ENCODE measurements around the gene MN1. TPM values are rescaled to one million over a fixed set of nuclear protein-coding genes. Genes with fewer than 3 reads are reported as not detected.

The MN1 gene
- total and polyA plus RNA-seq, 2 of the 4 experiments (the other 2 are of a cell fraction) = 0.36 to 1.3 TPM

DNA sequence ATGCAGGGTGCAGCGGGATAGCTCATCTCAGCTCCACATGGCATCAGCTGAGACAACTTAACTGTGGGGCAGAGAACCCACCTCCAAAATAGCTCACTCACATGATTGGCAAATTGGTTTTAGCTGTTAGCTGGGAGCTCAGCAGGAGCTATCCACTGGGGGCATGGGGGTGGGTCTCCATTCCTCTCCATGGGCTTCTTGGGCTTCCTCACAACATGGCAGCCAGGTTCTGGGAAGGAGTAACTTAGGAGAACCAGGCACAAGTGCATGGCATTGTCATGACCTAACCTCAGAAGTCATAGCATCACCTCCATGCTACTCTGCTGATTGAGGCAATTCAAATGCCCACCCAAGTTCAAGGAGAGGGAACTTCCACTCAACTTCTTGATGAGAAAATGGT, 85.5 kb downstream of the MN1 start:
- Histone ChIP-seq H4K20me1 (ENCODE audit: insufficient read depth, low read length) (no peaks in the 10 kb centered on the region), H2BK20ac (ENCODE audit: low read depth, low read length) (no peak overlapping the region), H2AK5ac (ENCODE audit: low read depth, low read length) (no peak overlapping the region), H4K5ac (ENCODE audit: low read depth, low read length) (no peak overlapping the region), H3K4me3 (ENCODE audit: insufficient read depth, low read depth, low read length) (no peak overlapping the region), H3K79me1 (ENCODE audit: low read depth in 1 of 2, low read length in 2 of 2) (no peaks in the 10 kb centered on the region), H4K91ac (ENCODE audit: insufficient read depth, low read depth, low read length) (no peak overlapping the region), H2BK5ac (ENCODE audit: low read depth, low read length, poor library complexity, severe bottlenecking) (no peak overlapping the region), H3K4ac (ENCODE audit: low read depth, low read length) (no peak overlapping the region), H3K23ac (ENCODE audit: low read depth, low read length) (no peak overlapping the region), H2BK15ac (ENCODE audit: low read depth, low read length) (no peak overlapping the region), H3K18ac (ENCODE audit: low read depth, low read length) (no peak overlapping the region), H3K56ac (ENCODE audit: extremely low read depth, insufficient read depth, low read length) (no peak overlapping the region), H3K14ac (replicated peaks; ENCODE audit: low read depth, low read length) (no peak overlapping the region), H3K9ac (ENCODE audit: low read depth, low read length) (no peak overlapping the region), H3K27me3 (ENCODE audit: control insufficient read depth, insufficient read depth, low read length) (no peaks in the 10 kb centered on the region), H3K9me3 (ENCODE audit: control insufficient read depth, insufficient read depth, low read length) (peaks cover 2% of the 10 kb centered on the region; the same call in 1 of the 2 replicates), H2AFZ (replicated peaks; ENCODE audit: low read length, poor library complexity) (no peak overlapping the region), H3K27ac (ENCODE audit: insufficient read depth, low read length) (no peak overlapping the region), H3K4me2 (ENCODE audit: low read depth, low read length) (no peak overlapping the region), H2AK9ac (replicated peaks; ENCODE audit: low read depth, low read length, poor library complexity) (no peak overlapping the region), H4K8ac (ENCODE audit: low read depth in 2 of 2, low read length in 2 of 2) (no peak overlapping the region), H3K4me1 (ENCODE audit: control insufficient read depth, insufficient read depth, low read length) (peaks cover 7% of the 10 kb centered on the region), H3K36me3 (ENCODE audit: control insufficient read depth, insufficient read depth, low read length) (no peaks in the 10 kb centered on the region), H3K9me1 (ENCODE audit: insufficient read depth, low read length) (peaks cover 20% of the 10 kb centered on the region), H2BK120ac (ENCODE audit: low read depth, low read length) (no peak overlapping the region)
- in situ Hi-C loops (cut with MboI; ENCODE audit: low sequenced_read_pairs) = no loop called here
- dilution Hi-C loops (cut with HindIII; ENCODE audit: low sequenced_read_pairs, unreplicated experiment) = no loop called here
- BruUV-seq (replicated peaks) = no TSS peak
- CTCF ChIA-PET = no interaction called here
- DNase-seq (no peak), ATAC-seq (ENCODE audit: low read depth) (no peak)
- no CpG with 5 or more reads among the region's 1 CpG for WGBS, 2 experiments (ENCODE audit: extremely low coverage in 2 of 2, insufficient read length in 1 of 2)
- intact Hi-C loops (cut with micrococcal nuclease) = no loop called here
- TF ChIP-seq RFX5 (IDR thresholded peaks at IDR 0.05; ENCODE audit: low read depth, low read length) (no peak), RAD21 (IDR thresholded peaks at IDR 0.05; ENCODE audit: low read length) (no peak), RCOR1 (IDR thresholded peaks at IDR 0.05; ENCODE audit: insufficient replicate concordance, low read length) (no peak), CHD1 (IDR thresholded peaks at IDR 0.05; ENCODE audit: low read depth, low read length) (no peak), CEBPB (IDR thresholded peaks at IDR 0.05; ENCODE audit: low read depth, low read length) (no peak), BHLHE40 (IDR thresholded peaks at IDR 0.05; ENCODE audit: low read depth, low read length) (no peak), MAFK (IDR thresholded peaks at IDR 0.05; ENCODE audit: low read depth, low read length) (no peak), MAZ (IDR thresholded peaks at IDR 0.05; ENCODE audit: borderline replicate concordance, low read depth, low read length) (no peak), SMC3 (IDR thresholded peaks at IDR 0.05; ENCODE audit: low read depth, low read length) (no peak)
- TF ChIP-seq, protein P1, sequence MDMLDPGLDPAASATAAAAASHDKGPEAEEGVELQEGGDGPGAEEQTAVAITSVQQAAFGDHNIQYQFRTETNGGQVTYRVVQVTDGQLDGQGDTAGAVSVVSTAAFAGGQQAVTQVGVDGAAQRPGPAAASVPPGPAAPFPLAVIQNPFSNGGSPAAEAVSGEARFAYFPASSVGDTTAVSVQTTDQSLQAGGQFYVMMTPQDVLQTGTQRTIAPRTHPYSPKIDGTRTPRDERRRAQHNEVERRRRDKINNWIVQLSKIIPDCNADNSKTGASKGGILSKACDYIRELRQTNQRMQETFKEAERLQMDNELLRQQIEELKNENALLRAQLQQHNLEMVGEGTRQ (IDR thresholded peaks at IDR 0.05; ENCODE audit: low read depth, low read length) = no peak
- TF ChIP-seq, protein P2, sequence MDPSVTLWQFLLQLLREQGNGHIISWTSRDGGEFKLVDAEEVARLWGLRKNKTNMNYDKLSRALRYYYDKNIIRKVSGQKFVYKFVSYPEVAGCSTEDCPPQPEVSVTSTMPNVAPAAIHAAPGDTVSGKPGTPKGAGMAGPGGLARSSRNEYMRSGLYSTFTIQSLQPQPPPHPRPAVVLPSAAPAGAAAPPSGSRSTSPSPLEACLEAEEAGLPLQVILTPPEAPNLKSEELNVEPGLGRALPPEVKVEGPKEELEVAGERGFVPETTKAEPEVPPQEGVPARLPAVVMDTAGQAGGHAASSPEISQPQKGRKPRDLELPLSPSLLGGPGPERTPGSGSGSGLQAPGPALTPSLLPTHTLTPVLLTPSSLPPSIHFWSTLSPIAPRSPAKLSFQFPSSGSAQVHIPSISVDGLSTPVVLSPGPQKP (IDR thresholded peaks at IDR 0.05; ENCODE audit: borderline replicate concordance, low read depth, low read length) = no peak
- POLR2A ChIA-PET (ENCODE audit: unreplicated experiment) = no interaction called here
